Keratinocyte (primary cell): ENCODE data around the gene USP46. TPM values are rescaled to one million over a fixed set of nuclear protein-coding genes. Genes with fewer than 3 reads are reported as not detected.

Experiments
- DNase-seq: peaks from one replicate; pipeline ENCODE4 v3.0.0-alpha.2; 2011; ENCODE audit warnings: low read depth, missing footprints, low spot score
- FAIRE-seq: peaks from 2 replicates; lab custom pipeline; 2011; peaks lifted over from hg19 to GRCh38; lab: Jason Lieb, UNC
- H2AFZ ChIP-seq: 2 replicates; pipeline ENCODE4 v1.6.0; 2012; ENCODE audit warnings: low read length, control low read depth, inconsistent platforms; ENCODE audit not compliant: control insufficient read depth
- H3K27ac ChIP-seq: 2 replicates; pipeline ENCODE4 v1.5.1; 2011; ENCODE audit warnings: low read length; ENCODE audit not compliant: control insufficient read depth, insufficient read depth
- H3K27me3 ChIP-seq: 3 replicates; pipeline ENCODE4 v1.6.0; 2011; ENCODE audit warnings: low read length; ENCODE audit not compliant: control insufficient read depth, insufficient read depth; ENCODE audit errors: extremely low read depth
- H3K36me3 ChIP-seq, 2 experiments: 2 replicates in 1 of 2; 3 replicates in 1 of 2; pipeline ENCODE4 v1.5.1; 2011; ENCODE audit warnings: low read length in 2 of 2, mild to moderate bottlenecking in 1 of 2; ENCODE audit not compliant: control insufficient read depth in 2 of 2, insufficient read depth in 2 of 2; ENCODE audit errors: extremely low read depth in 1 of 2
- H3K4me1 ChIP-seq: 3 replicates; pipeline ENCODE4 v1.5.1; 2011; ENCODE audit warnings: low read length; ENCODE audit not compliant: control insufficient read depth, insufficient read depth; ENCODE audit errors: extremely low read depth
- H3K4me2 ChIP-seq: 3 replicates; pipeline ENCODE4 v1.6.0; 2011; ENCODE audit warnings: low read depth, low read length; ENCODE audit not compliant: control insufficient read depth, insufficient read depth; ENCODE audit errors: extremely low read depth
- H3K4me3 ChIP-seq, 3 experiments: fragments of 200-600 bp in 1 of 3; sonication (generic) in 1 of 3; 2 replicates in 2 of 3; 3 replicates in 1 of 3; pipeline ENCODE4 v1.5.1; 2011 to 2016; ENCODE audit warnings: low read length in 3 of 3, mild to moderate bottlenecking in 3 of 3, control low read depth in 2 of 3, inconsistent platforms in 1 of 3, low read depth in 1 of 3, mixed read lengths in 1 of 3, mixed run types in 1 of 3, moderate library complexity in 1 of 3; ENCODE audit not compliant: control insufficient read depth in 2 of 3, insufficient read depth in 2 of 3; ENCODE audit errors: extremely low read depth in 1 of 3
- H3K79me2 ChIP-seq: 2 replicates; pipeline ENCODE4 v1.6.0; 2012; ENCODE audit warnings: low read length; ENCODE audit not compliant: control insufficient read depth, insufficient read depth
- H3K9ac ChIP-seq: 3 replicates; pipeline ENCODE4 v1.6.0; 2011; ENCODE audit warnings: low read length; ENCODE audit not compliant: control insufficient read depth, insufficient read depth; ENCODE audit errors: extremely low read depth
- H3K9me1 ChIP-seq: 3 replicates; pipeline ENCODE4 v1.6.0; 2011; ENCODE audit warnings: low read length; ENCODE audit not compliant: control insufficient read depth, insufficient read depth; ENCODE audit errors: extremely low read depth
- H3K9me3 ChIP-seq: 2 replicates; pipeline ENCODE4 v1.5.1; 2012; ENCODE audit warnings: low read depth, low read length; ENCODE audit not compliant: control insufficient read depth
- H4K20me1 ChIP-seq: 3 replicates; pipeline ENCODE4 v1.6.0; 2011; ENCODE audit warnings: low read length; ENCODE audit not compliant: control insufficient read depth, insufficient read depth; ENCODE audit errors: extremely low read depth
- EZH2 ChIP-seq: IDR thresholded peaks from one replicate; pipeline ENCODE4 v1.6.1; 2012; ENCODE audit warnings: inconsistent platforms, mild to moderate bottlenecking, low read length, moderate library complexity
- dilution Hi-C: fragments of 300-500 bp; cut with MboI; formaldehyde crosslinking; loops from one replicate; pipeline ENCODE4 v1.7.0; 2020; ENCODE audit warnings: low sequenced_read_pairs; ENCODE audit not compliant: extremely low pct_ligation_motif_present
- polyA plus RNA-seq, 5 experiments: library from polyadenylated mRNA; depleted of rRNA in 3 of 5; stranded (reverse) in 3 of 5; stranded (forward) in 1 of 5; unstranded in 1 of 5; fragments of >200 nt; gene quantifications; 1 replicate in 1 of 5; 2 replicates in 3 of 5; 3 replicates in 1 of 5; pipeline versions ENCODE4 v1.2.1 to v1.2.3, GENCODE V29; 2011 to 2012; ENCODE audit warnings: missing spikeins in 2 of 5, low read depth in 1 of 5, low replicate concordance in 1 of 5
- TF ChIP-seq, protein P1 (sequence below), 3 experiments: IDR thresholded peaks in 1 of 3; conservative IDR thresholded peaks in 1 of 3; optimal IDR thresholded peaks in 1 of 3; 2 replicates in 2 of 3; 3 replicates in 1 of 3; pipeline versions ENCODE3 to v1.5.1; 2011; ENCODE audit warnings: low read length in 3 of 3, mild to moderate bottlenecking in 3 of 3, moderate library complexity in 2 of 3, control low read depth in 1 of 3, inconsistent platforms in 1 of 3; ENCODE audit not compliant: insufficient read depth in 2 of 3; ENCODE audit errors: extremely low read depth in 1 of 3

Gene USP46
- polyA plus RNA-seq, 1 donor (not counting 4 experiments of a cell fraction or from before 2014, with no cell fraction given), result 20.4 TPM

GRCh38 chr4:52595001-52595400 lies 64.1 kb downstream of the USP46 start:
- H3K4me2 ChIP-seq, result no peak overlapping the region
- no peaks in the 10 kb centered on the region for H3K9me1 ChIP-seq
- peaks cover 5 to 9% of the 10 kb centered on the region in 2 experiments for H3K36me3 ChIP-seq
- no peaks in the 10 kb centered on the region for H4K20me1 ChIP-seq
- H3K4me1 ChIP-seq, result no peaks in the 10 kb centered on the region
- no peak overlapping the region for H3K4me3 ChIP-seq
- no peak overlapping the region for H2AFZ ChIP-seq
- TF ChIP-seq, protein P1, sequence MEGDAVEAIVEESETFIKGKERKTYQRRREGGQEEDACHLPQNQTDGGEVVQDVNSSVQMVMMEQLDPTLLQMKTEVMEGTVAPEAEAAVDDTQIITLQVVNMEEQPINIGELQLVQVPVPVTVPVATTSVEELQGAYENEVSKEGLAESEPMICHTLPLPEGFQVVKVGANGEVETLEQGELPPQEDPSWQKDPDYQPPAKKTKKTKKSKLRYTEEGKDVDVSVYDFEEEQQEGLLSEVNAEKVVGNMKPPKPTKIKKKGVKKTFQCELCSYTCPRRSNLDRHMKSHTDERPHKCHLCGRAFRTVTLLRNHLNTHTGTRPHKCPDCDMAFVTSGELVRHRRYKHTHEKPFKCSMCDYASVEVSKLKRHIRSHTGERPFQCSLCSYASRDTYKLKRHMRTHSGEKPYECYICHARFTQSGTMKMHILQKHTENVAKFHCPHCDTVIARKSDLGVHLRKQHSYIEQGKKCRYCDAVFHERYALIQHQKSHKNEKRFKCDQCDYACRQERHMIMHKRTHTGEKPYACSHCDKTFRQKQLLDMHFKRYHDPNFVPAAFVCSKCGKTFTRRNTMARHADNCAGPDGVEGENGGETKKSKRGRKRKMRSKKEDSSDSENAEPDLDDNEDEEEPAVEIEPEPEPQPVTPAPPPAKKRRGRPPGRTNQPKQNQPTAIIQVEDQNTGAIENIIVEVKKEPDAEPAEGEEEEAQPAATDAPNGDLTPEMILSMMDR (optimal IDR thresholded peaks at IDR 0.05 in 1 of 3, IDR thresholded peaks at IDR 0.05 in 1 of 3, conservative IDR thresholded peaks at IDR 0.05 in 1 of 3; ENCODE audit: extremely low read depth in 1 of 3, insufficient read depth in 2 of 3, low read length in 3 of 3), result no peak
- H3K27me3 ChIP-seq, result no peaks in the 10 kb centered on the region
- no peak overlapping the region for H3K9ac ChIP-seq
- H3K9me3 ChIP-seq, result no peaks in the 10 kb centered on the region
- dilution Hi-C loops, result no loop called here
- H3K79me2 ChIP-seq, result no peaks in the 10 kb centered on the region
- no peak overlapping the region for H3K27ac ChIP-seq
- no peak for FAIRE-seq
- no peak for DNase-seq

DNA sequence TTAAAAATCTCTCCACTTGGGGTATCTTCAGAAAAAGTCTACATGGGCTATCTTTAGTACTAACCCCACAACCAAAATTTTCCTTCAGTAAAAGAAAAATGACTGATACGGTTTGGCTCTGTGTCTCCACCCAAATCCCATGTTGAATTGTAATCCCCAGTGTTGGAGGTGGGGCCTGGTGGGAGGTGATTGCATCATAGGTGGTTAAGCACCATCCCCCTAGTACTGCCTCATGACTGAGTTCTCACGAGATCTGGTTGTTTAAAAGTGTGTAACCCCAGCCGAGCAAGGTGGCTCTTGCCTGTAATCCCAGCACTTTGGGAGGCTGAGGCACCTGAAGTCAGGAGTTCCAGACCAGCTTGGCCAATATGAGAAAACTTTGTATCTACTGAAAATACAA lies 66.8 kb downstream of the USP46 start:
- FAIRE-seq (no peak), DNase-seq (no peak)
- H3K9me3 ChIP-seq, result no peaks in the 10 kb centered on the region
- no peak overlapping the region for H2AFZ ChIP-seq
- TF ChIP-seq EZH2, result no peak
- TF ChIP-seq, protein P1 (optimal IDR thresholded peaks at IDR 0.05 in 1 of 3, IDR thresholded peaks at IDR 0.05 in 1 of 3, conservative IDR thresholded peaks at IDR 0.05 in 1 of 3; ENCODE audit: extremely low read depth in 1 of 3, insufficient read depth in 2 of 3, low read length in 3 of 3), result no peak
- H3K9ac ChIP-seq, result no peak overlapping the region
- no peak overlapping the region for H3K4me2 ChIP-seq
- no peaks in the 10 kb centered on the region for H3K27me3 ChIP-seq
- no peaks in the 10 kb centered on the region for H3K79me2 ChIP-seq
- dilution Hi-C loops, result no loop called here
- peaks cover 12% of the 10 kb centered on the region for H3K4me1 ChIP-seq
- no peak overlapping the region for H3K27ac ChIP-seq
- H3K4me3 ChIP-seq, result no peak overlapping the region
- peaks cover 2 to 8% of the 10 kb centered on the region in 2 experiments for H3K36me3 ChIP-seq
- no peaks in the 10 kb centered on the region for H3K9me1 ChIP-seq
- H4K20me1 ChIP-seq, result no peaks in the 10 kb centered on the region
